ENCODE data around the gene EIF4EBP3. TPM values are rescaled to one million over a fixed set of nuclear protein-coding genes. Genes with fewer than 3 reads are reported as not detected.

Gene EIF4EBP3
- total and polyA plus RNA-seq, 9 of the 15 experiments (the other 6 are each of a cell fraction or from before 2014, with no cell fraction given) = 1.3 to 7.5 (median 3.8) TPM

DNA sequence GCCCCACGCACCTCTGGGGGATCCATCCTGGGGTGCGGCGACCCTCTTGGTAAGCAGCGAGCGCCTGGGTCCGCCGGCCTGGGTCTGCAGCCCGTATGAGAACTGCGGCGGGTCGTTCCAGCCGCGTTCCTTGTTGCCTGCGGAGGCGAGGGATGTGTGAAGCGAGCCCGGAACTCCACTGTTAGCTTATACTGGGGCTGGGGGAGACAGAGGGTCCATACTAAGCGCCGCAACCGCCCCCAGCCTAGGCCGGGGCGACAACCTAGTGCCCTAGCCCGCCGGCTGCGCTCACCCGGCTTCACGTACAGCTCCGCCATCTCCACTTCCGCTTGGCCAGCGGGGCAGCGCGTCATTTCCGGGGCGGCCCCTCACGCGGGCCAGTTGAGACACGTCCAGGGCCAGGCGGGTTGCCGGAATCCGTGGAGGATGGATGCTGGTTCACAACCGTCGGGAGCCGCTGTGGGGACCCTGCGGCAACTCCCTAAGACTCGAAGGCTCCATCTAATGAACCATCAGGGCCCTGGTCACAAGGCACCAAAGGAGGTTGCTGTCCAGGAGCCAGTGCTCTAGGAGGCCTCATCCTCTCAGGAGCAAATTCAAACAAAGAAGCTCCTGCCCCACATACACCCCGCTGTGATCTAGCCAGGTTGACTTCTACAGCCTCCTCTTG lies 9.8 kb downstream of the EIF4EBP3 start, which contains the start of gene SRA1:
Gene SRA1, minus strand, starts transcription at position 338 of the 670 bp plus-strand sequence. Its CDS starts 21 bp downstream, at position 317.
- FAIRE-seq = peak; percentile 74
- peak within 1 kb of the TSS; percentile 86 for H3K27ac ChIP-seq (ENCODE audit: extremely low read depth, low read depth, low read length)
- POLR2A ChIA-PET = interaction anchor here (0.6 to 4.2 kb wide), 11 partner anchors 9 to 340 kb away, joined by 3 to 56 read pairs (median 4); partner anchors contain the start of genes ANKHD1, EIF4EBP3, HARS1 and HARS2
- no TSS peak for BruUV-seq (replicated peaks)
- peak; percentile 83 to 95 (median 91) for DNase-seq (ENCODE audit: extremely low read depth in 1 of 4, low spot score in 3 of 4)
- H3K4me3 ChIP-seq = peak within 1 kb of the TSS; percentile 77
- H3K4me1 ChIP-seq (replicated peaks in 1 of 2; ENCODE audit: control insufficient read depth in 2 of 2, insufficient read depth in 2 of 2, low read length in 2 of 2) = peaks cover 23 to 27% of the 10 kb centered on the region in 2 experiments
- H3K9ac ChIP-seq (ENCODE audit: insufficient read depth in 1 of 2, low read depth in 2 of 2, low read length in 2 of 2) = peak within 1 kb of the TSS; percentile 87 to 97
- no peaks in the 10 kb centered on the region for H3K27me3 ChIP-seq (ENCODE audit: control insufficient read depth in 2 of 2, insufficient read depth in 2 of 2, low read length in 2 of 2)
- H4K20me1 ChIP-seq (replicated peaks; ENCODE audit: control insufficient read depth, insufficient read depth, low read length) = 0 out of 2 replicates have a peak, but pooled peaks cover 5% of the 10 kb centered on the region
- in situ Hi-C loops (cut with MboI) (no loop called here), intact Hi-C loops (cut with micrococcal nuclease) (loop anchor here (2.0 to 10.0 kb wide), 5 partner anchors 82 to 382 kb away; partner anchors contain the start of genes ANKHD1, CYSTM1 and TMCO6)
- ATAC-seq = peak; percentile 94
- peaks cover 49% of the 10 kb centered on the region for H3K79me2 ChIP-seq (ENCODE audit: control insufficient read depth, insufficient read depth, low read length)
- H3K4me2 ChIP-seq (ENCODE audit: insufficient read depth, low read length) = peak within 1 kb of the TSS; percentile 91
- CTCF ChIA-PET (ENCODE audit: low intra/inter-chr PET ratio) = no interaction called here
- 0% methylated on average over 34 of the region's 46 CpGs for WGBS (ENCODE audit: insufficient coverage, low coverage, missing lambda C conversion rate)
- H3K9me3 ChIP-seq (replicated peaks; ENCODE audit: control insufficient read depth, insufficient read depth, low read depth, low read length) = no peaks in the 10 kb centered on the region
- no peaks in the 10 kb centered on the region for H3K9me1 ChIP-seq (ENCODE audit: control insufficient read depth, insufficient read depth, low read length)
- peak within 1 kb of the TSS; percentile 77 for H2AFZ ChIP-seq (ENCODE audit: low read depth, low read length)
- H3K36me3 ChIP-seq (ENCODE audit: control insufficient read depth, insufficient read depth, low read length) = peaks cover 35% of the 10 kb centered on the region; the same call in 2 of the 3 replicates
- TF ChIP-seq SMAD2 (IDR thresholded peaks at IDR 0.05; ENCODE audit: low read depth, low read length) = no peak
- TF ChIP-seq SMAD1 (IDR thresholded peaks at IDR 0.05; ENCODE audit: low read depth, low read length, partially characterized antibody) = peak; percentile 65
- peak; percentile 78 for TF ChIP-seq SP1 (CRISPR knock-in tag; IDR thresholded peaks at IDR 0.05)
- TF ChIP-seq, protein P1, sequence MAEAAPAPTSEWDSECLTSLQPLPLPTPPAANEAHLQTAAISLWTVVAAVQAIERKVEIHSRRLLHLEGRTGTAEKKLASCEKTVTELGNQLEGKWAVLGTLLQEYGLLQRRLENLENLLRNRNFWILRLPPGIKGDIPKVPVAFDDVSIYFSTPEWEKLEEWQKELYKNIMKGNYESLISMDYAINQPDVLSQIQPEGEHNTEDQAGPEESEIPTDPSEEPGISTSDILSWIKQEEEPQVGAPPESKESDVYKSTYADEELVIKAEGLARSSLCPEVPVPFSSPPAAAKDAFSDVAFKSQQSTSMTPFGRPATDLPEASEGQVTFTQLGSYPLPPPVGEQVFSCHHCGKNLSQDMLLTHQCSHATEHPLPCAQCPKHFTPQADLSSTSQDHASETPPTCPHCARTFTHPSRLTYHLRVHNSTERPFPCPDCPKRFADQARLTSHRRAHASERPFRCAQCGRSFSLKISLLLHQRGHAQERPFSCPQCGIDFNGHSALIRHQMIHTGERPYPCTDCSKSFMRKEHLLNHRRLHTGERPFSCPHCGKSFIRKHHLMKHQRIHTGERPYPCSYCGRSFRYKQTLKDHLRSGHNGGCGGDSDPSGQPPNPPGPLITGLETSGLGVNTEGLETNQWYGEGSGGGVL (CRISPR knock-in tag; IDR thresholded peaks at IDR 0.05) = no peak
- TF ChIP-seq BACH1 (tag; IDR thresholded peaks at IDR 0.05) = no peak
- TF ChIP-seq, protein P2, sequence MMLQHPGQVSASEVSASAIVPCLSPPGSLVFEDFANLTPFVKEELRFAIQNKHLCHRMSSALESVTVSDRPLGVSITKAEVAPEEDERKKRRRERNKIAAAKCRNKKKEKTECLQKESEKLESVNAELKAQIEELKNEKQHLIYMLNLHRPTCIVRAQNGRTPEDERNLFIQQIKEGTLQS (IDR thresholded peaks at IDR 0.05) = no peak
- TF ChIP-seq, protein P2 (CRISPR knock-in tag; conservative IDR thresholded peaks at IDR 0.05) = no peak
- no peak for TF ChIP-seq ZBED1 (IDR thresholded peaks at IDR 0.05)
- peak; percentile 42; the same call in 1 of the 2 replicates for TF ChIP-seq NCOA6 (IDR thresholded peaks at IDR 0.05)
- TF ChIP-seq, protein P3, sequence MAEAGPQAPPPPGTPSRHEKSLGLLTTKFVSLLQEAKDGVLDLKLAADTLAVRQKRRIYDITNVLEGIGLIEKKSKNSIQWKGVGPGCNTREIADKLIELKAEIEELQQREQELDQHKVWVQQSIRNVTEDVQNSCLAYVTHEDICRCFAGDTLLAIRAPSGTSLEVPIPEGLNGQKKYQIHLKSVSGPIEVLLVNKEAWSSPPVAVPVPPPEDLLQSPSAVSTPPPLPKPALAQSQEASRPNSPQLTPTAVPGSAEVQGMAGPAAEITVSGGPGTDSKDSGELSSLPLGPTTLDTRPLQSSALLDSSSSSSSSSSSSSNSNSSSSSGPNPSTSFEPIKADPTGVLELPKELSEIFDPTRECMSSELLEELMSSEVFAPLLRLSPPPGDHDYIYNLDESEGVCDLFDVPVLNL (CRISPR knock-in tag; IDR thresholded peaks at IDR 0.05; ENCODE audit: low read depth) = no peak
- TF ChIP-seq NRF1 (conservative IDR thresholded peaks at IDR 0.05 in 1 of 2, IDR thresholded peaks at IDR 0.05 in 1 of 2) = peak in 1 of 2 experiments; percentile 44; a peak in 1 of 4 replicates
- TF ChIP-seq JUNB (CRISPR knock-in tag; conservative IDR thresholded peaks at IDR 0.05) = no peak
- no peak for TF ChIP-seq ZKSCAN1 (IDR thresholded peaks at IDR 0.05; ENCODE audit: low read depth, low read length)
- TF ChIP-seq ETV1 (tag; conservative IDR thresholded peaks at IDR 0.05; ENCODE audit: low read depth) = peak; percentile 91
- no peak for TF ChIP-seq HMG20A (CRISPR knock-in tag; conservative IDR thresholded peaks at IDR 0.05)
- TF ChIP-seq ADNP (tag; IDR thresholded peaks at IDR 0.05) = no peak
- no peak for TF ChIP-seq ZNF174 (CRISPR knock-in tag; IDR thresholded peaks at IDR 0.05)
- TF ChIP-seq ZNF79 (CRISPR knock-in tag; IDR thresholded peaks at IDR 0.05; ENCODE audit: low read depth) = no peak
- TF ChIP-seq PHF8 (IDR thresholded peaks at IDR 0.05; ENCODE audit: borderline replicate concordance, low read length) = peak; percentile 94; the same call in 1 of the 2 replicates
- no peak for TF ChIP-seq ZEB2 (IDR thresholded peaks at IDR 0.05)
